GM19452 (cell line): ENCODE measurements around the gene DNAJC13.

Experiments used
- ATAC-seq: cut with Tn5 transposase; IDR thresholded peaks from one replicate; pipeline ENCODE4 v1.9.1; 2021; ENCODE audit not compliant: unreplicated experiment

DNAJC13 gene

GRCh38 chr3:132457286-132457685, 40.0 kb downstream of the DNAJC13 start:
- no peak for ATAC-seq

DNA sequence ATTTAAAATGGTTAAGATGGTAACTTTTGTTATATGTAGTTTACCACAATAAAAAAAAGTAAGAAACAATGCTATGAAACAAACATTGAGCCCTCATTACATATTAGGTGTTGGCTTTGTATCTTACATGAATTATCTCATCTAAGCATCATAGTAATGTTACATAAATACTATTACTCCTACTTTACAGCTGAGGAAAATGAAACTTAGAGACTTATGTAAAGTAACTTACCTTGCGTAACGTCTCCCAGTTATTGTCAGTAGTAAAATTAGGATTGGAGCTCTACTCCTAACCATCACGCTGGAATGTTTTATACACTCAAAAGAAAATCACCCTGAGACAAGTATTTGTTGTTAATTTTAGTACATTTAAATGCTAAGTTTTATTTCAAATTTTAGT, 42.2 kb downstream of the DNAJC13 start:
- ATAC-seq, result no peak

GRCh38 chr3:132461544-132461943, 44.2 kb downstream of the DNAJC13 start:
- no peak for ATAC-seq

- no peak for ATAC-seq
These were observed 46.8 kb downstream of the DNAJC13 start for GRCh38 chr3:132464066-132464465.

GRCh38 chr3:132469326-132469725, 52.0 kb downstream of the DNAJC13 start:
- no peak for ATAC-seq

DNA sequence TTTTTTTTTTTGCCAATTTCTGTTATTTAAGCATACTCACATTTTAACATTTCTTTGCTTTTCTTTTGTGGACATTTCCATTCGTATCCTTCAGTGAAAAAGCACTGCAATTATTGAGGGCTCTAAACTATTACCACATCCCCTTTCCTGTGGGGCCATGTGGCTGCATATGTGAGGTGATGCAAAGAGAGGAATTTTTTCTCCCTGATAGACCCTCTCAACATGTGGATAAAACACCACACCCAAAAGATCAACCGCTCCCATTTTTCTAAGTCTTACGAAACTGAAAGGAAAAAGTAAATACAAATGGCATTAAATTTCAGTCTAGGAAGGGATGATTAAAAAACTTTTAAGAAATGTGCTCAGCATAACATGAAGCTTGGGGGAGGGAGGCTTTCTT, 68.8 kb downstream of the DNAJC13 start:
- no peak for ATAC-seq

GRCh38 chr3:132488151-132488550, 70.8 kb downstream of the DNAJC13 start:
- no peak for ATAC-seq

DNA sequence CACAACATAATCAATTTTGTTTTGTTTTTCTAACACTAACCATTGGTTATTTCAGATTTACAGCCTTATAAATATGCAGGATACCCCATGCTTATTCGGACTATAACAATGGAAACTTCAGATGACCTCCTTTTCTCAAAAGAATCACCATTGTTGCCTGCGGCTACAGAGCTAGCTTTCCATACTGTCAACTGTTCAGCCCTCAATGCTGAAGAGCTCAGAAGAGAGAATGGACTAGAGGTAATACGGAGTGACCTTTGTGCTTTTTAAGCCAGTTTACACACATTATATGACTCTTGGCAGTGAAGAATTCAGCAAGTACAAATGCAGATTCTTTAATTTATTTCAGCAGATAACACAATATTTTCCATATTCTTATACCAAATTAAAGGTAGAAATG, 81.8 kb downstream of the DNAJC13 start:
- ATAC-seq, result no peak

GRCh38 chr3:132503559-132503958, 86.3 kb downstream of the DNAJC13 start:
- ATAC-seq, result no peak

DNA sequence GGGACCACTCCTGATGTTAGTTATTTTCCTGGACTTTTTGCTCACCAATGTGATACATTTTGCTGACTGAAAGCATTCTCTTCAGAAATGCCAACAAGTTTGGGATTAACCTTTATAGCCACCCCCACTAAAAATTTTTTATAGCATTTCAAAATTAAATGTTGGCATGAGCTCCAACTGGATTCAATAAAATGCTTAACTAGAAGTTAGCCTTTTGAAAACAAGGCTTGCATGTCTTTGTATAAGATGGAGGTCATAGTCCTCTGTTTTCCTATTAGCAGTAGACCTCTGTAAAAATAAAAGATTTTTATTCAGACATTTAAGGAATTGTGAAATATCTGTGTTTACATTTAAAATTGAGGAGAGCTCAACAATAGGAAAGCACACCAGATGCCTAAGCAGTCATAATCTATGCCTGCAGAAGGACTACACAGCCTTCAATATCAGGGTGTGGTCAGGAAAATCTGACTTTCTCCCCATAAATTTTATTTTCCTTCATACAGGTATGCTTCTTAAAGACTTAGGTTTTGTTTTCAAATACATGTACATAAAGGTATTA, 87.2 kb downstream of the DNAJC13 start:
- no peak for ATAC-seq

DNA sequence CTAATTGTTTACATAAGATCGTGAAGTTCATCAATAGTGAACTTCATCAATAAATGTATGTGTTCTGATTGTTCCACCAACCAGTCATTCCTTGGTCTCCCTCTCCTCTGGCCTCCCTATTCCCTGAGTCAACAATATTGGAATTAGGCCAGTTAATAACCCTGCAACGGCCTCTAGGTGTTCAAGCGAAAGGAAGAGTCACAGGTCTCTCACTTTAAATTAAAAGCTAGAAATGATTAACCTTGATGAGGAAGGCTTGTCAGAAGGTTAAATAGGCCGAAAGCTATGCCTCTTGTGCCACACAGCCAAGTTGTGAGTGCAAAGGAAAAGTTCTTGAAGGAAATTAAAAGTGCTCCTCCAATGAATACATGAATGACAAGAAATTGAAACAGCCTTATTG, 90.4 kb downstream of the DNAJC13 start:
- no peak for ATAC-seq

- no peak for ATAC-seq
These were observed 91.8 kb downstream of the DNAJC13 start for GRCh38 chr3:132509096-132509495.

- ATAC-seq, result no peak
These were observed 92.2 kb downstream of the DNAJC13 start for GRCh38 chr3:132509506-132509905.

- no peak for ATAC-seq
These were observed 95.8 kb downstream of the DNAJC13 start for GRCh38 chr3:132513057-132513456.

DNA sequence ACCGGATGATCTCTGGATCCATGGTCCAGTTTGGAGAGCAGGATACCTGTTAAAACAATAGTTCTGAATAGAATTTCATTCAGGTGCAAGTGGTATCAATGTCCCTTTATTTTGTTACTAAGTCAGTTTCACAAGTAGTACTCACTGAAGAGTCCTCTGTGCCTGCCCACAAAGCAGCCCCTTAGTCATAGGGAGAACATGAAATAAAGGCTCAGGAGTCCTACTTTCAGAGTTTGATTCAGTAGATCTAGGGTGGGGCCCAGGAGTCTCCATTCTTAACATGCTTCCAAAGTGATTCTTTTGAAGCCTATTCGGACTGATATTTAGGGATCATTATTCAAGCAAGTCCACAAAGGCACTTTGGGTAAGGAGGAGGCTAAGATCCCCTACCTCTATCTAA, 100.0 kb downstream of the DNAJC13 start:
- no peak for ATAC-seq

- ATAC-seq, result no peak
These were observed 102.6 kb downstream of the DNAJC13 start for GRCh38 chr3:132519914-132520313.

DNA sequence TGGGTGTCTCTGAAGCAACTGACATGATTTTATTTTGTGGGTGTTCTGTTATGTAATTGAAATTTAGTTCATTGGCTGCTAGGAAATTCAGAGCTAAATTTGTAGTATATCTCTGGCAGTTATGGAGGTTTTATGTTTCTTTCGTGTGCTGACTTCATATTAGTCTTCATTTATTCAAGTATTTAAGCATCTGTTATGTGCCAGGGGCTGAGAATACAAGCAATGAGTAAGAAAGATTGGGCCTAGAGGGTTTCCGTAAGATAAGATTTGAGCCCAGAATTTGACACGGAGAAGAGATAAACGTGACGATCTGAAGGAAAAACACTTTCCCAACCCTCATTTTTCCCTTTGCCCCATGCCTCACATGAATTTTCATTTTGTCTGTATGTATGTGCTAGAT, 104.6 kb downstream of the DNAJC13 start:
- no peak for ATAC-seq

- peak; percentile 60 for ATAC-seq
These were observed 105.1 kb downstream of the DNAJC13 start for GRCh38 chr3:132522353-132522752.

GRCh38 chr3:132530624-132531023, 113.3 kb downstream of the DNAJC13 start:
- ATAC-seq, result no peak

DNA sequence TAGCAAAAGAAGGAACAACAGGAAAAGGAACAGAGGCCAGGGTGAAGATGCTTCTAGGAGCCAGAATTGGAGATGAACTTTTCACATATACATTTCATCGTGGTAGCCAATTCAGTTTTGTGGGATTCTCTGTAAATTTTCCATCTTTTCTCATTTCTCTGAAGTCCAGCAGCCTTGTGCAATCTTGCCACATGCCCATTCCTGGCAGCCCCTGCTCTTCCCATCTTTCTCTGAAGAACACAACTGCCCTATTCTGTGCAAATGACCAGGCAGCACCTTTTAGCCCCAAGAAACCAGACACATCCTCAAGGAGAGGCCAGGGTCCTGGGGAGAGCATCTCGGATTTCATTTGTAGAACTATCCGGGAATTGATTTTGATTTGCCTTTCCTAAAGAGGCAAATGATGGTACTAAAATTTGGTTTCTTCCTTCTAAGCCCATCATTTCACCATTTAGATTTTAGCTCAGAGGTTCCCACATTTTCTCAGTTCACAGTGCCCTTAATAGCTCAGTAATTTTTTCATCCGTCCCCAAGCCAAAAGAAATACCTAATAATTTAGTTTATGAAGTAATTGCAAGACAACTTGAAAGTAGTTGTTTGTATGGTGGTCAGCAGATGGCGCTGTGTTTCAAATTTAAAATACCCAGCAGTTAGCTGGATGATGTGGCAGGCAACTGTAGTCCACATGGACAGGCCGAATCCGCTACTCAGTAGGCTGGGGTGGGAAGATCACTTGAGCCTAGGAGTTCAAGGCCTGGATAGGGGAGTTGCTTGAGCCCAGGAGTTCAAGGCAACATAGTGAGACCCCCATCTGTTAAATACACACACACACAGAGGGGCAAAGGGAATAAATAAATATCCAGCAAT, 118.5 kb downstream of the DNAJC13 start:
- no peak for ATAC-seq

- ATAC-seq, result no peak
These were observed 119.3 kb downstream of the DNAJC13 start for GRCh38 chr3:132536442-132537153.

- ATAC-seq, result no peak
These were observed 120.0 kb downstream of the DNAJC13 start for GRCh38 chr3:132537297-132537696.
